Measurements from ENCODE around the gene NMBR.

DNA sequence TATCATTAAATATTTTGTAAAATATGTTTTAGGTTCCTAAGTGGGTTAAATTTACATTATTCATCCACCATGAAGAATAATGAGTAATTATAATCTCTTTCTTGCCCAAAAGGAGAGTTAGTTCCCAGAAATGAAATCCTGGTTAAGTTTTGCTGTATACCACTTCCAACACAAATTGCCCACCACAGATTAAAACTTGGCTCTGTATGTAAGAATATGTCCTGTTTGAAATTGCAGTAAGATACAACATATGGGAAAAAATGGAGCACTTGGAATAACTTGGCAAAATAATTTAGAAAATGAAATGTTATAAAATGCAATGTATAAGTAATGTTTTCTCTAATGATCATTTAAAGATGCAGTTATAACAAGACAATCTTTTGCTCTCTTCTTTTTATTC, 78.5 kb downstream of the NMBR start:
- TF ChIP-seq, protein P1, sequence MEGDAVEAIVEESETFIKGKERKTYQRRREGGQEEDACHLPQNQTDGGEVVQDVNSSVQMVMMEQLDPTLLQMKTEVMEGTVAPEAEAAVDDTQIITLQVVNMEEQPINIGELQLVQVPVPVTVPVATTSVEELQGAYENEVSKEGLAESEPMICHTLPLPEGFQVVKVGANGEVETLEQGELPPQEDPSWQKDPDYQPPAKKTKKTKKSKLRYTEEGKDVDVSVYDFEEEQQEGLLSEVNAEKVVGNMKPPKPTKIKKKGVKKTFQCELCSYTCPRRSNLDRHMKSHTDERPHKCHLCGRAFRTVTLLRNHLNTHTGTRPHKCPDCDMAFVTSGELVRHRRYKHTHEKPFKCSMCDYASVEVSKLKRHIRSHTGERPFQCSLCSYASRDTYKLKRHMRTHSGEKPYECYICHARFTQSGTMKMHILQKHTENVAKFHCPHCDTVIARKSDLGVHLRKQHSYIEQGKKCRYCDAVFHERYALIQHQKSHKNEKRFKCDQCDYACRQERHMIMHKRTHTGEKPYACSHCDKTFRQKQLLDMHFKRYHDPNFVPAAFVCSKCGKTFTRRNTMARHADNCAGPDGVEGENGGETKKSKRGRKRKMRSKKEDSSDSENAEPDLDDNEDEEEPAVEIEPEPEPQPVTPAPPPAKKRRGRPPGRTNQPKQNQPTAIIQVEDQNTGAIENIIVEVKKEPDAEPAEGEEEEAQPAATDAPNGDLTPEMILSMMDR (IDR thresholded peaks at IDR 0.05; ENCODE audit: low read length) = no peak
- no peak for TF ChIP-seq EZH2 (optimal IDR thresholded peaks at IDR 0.05; ENCODE audit: low read depth, low read length)
- TF ChIP-seq EZH2phosphoT487 (IDR thresholded peaks at IDR 0.05; ENCODE audit: low read length) = no peak
